ENCODE results near the gene IFT80.
"Not testable (repeated sequence)": the region's sequence is repeated elsewhere in the genome, so short reads cannot be mapped to it uniquely, and the experiment has no call there.

IFT80 gene

GRCh38 chr3:160257606-160258005 lies 141.4 kb downstream of the IFT80 start:
- DNase-seq = no peak

GRCh38 chr3:160253298-160253697 lies 145.7 kb downstream of the IFT80 start:
- DNase-seq = no peak

GRCh38 chr3:160247766-160248165 lies 151.3 kb downstream of the IFT80 start:
- DNase-seq = no peak

- no peak for DNase-seq
Measured at GRCh38 chr3:160245261-160245800, 153.7 kb downstream of the IFT80 start.

- not testable (repeated sequence) for DNase-seq
Measured at GRCh38 chr3:160240719-160241118, 158.3 kb downstream of the IFT80 start.

GRCh38 chr3:160232014-160232413 lies 167.0 kb downstream of the IFT80 start:
- DNase-seq = no peak

- no peak for DNase-seq
Measured at GRCh38 chr3:160227419-160227818, 171.6 kb downstream of the IFT80 start.

- DNase-seq = no peak
Measured at GRCh38 chr3:160226026-160226907, 172.8 kb downstream of the IFT80 start.

GRCh38 chr3:160225176-160226025 lies 173.6 kb downstream of the IFT80 start, which contains the start of gene C3orf80:
Gene C3orf80, plus strand, starts transcription at chr3:160225422. Its CDS starts 214 bp downstream, at chr3:160225636.
- DNase-seq = no peak

GRCh38 chr3:160224811-160225175 lies 174.2 kb downstream of the IFT80 start:
- DNase-seq = no peak

GRCh38 chr3:160224256-160224655 lies 174.8 kb downstream of the IFT80 start:
- DNase-seq = no peak

- no peak for DNase-seq
Measured at GRCh38 chr3:160221019-160221418, 178.0 kb downstream of the IFT80 start.

GRCh38 chr3:160220038-160220437 lies 179.0 kb downstream of the IFT80 start:
- DNase-seq = no peak

- DNase-seq = no peak
Measured at GRCh38 chr3:160218136-160218535, 180.9 kb downstream of the IFT80 start.

GRCh38 chr3:160217675-160218074 lies 181.3 kb downstream of the IFT80 start:
- DNase-seq = no peak

GRCh38 chr3:160213191-160213590 lies 185.8 kb downstream of the IFT80 start:
- no peak for DNase-seq

- DNase-seq = no peak
Measured at GRCh38 chr3:160210799-160211221, 188.2 kb downstream of the IFT80 start.

GRCh38 chr3:160210341-160210740 lies 188.7 kb downstream of the IFT80 start:
- no peak for DNase-seq
